Measurements from ENCODE around the gene EPB41L4A.

Gene EPB41L4A

GRCh38 chr5:112306956-112307355, 112.1 kb downstream of the EPB41L4A start:
- no peak for DNase-seq

- no peak for DNase-seq
Measured at GRCh38 chr5:112304743-112305142, 114.3 kb downstream of the EPB41L4A start.

- no peak for DNase-seq
Measured at GRCh38 chr5:112303685-112304084, 115.4 kb downstream of the EPB41L4A start.

GRCh38 chr5:112294126-112294525, 125.0 kb downstream of the EPB41L4A start:
- DNase-seq: no peak

GRCh38 chr5:112293587-112293986, 125.5 kb downstream of the EPB41L4A start:
- DNase-seq: no peak

- no peak for DNase-seq
Measured at GRCh38 chr5:112290691-112291090, 128.4 kb downstream of the EPB41L4A start.

GRCh38 chr5:112289465-112289864, 129.6 kb downstream of the EPB41L4A start:
- no peak for DNase-seq

- DNase-seq: no peak
Measured at GRCh38 chr5:112283943-112284929, 134.8 kb downstream of the EPB41L4A start.

GRCh38 chr5:112283034-112283582, 136.0 kb downstream of the EPB41L4A start:
- no peak for DNase-seq

GRCh38 chr5:112279082-112279481, 140.0 kb downstream of the EPB41L4A start:
- DNase-seq: peak; percentile 2

- no peak for DNase-seq
Measured at GRCh38 chr5:112276991-112277390, 142.1 kb downstream of the EPB41L4A start.

- DNase-seq: no peak
Measured at GRCh38 chr5:112275671-112276070, 143.4 kb downstream of the EPB41L4A start.

GRCh38 chr5:112270299-112271293, 148.5 kb downstream of the EPB41L4A start:
- no peak for DNase-seq

GRCh38 chr5:112267231-112267630, 151.8 kb downstream of the EPB41L4A start:
- DNase-seq: no peak

- no peak for DNase-seq
Measured at GRCh38 chr5:112264666-112265065, 154.4 kb downstream of the EPB41L4A start.

- DNase-seq: no peak
Measured at GRCh38 chr5:112264151-112264550, 154.9 kb downstream of the EPB41L4A start.

- DNase-seq: no peak
Measured at GRCh38 chr5:112263469-112263868, 155.6 kb downstream of the EPB41L4A start.

GRCh38 chr5:112258571-112258970, 160.5 kb downstream of the EPB41L4A start:
- no peak for DNase-seq

- DNase-seq: no peak
Measured at GRCh38 chr5:112257976-112258375, 161.1 kb downstream of the EPB41L4A start.

- DNase-seq: no peak
Measured at GRCh38 chr5:112257005-112257404, 162.1 kb downstream of the EPB41L4A start.

- DNase-seq: no peak
Measured at GRCh38 chr5:112254303-112254702, 164.8 kb downstream of the EPB41L4A start.

GRCh38 chr5:112253478-112254250, 165.4 kb downstream of the EPB41L4A start:
- DNase-seq: no peak

Measured in fibroblast of skin of scalp (primary cell).